Inflammatory macrophage (primary cell): ENCODE data around the gene PRDM16.

Experiments
- DNase-seq, 2 donors: peaks; one replicate each; pipeline ENCODE4 v3.0.0-alpha.2; 2020 to 2022

PRDM16 gene

DNA sequence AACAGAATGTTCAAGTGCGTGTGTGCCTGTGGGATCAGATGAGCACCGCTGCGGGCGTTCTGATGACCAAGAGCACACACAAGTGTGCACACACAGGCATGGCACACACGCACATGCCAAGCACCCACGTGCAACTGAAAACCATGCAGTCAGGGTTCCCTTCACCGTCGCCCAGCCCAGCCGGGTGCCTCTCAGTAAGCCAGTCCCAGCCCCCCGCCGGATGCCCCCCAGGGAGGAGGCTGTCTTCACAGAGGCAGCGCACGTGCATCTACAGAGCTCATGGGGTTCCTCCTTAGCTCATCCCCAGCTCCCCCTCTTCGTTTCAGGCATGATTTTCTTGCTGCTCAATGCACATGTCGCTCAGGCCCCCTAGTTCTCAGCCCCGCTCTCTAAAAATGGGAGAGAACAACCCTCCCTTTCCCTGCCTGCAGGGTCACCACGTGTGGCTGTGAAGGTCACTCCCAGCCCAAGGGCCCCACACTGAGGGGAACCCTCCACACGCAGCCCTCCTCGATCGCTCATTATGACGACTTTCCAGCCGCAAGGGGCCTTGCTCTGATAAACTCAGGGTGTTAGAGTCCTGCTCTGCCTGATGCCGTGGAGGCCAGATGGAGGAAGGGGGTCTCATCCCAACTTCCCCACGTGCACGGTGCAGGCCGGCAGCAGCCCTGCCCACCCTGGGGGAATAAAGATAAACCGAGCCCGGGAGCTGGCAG lies 355.1 kb downstream of the PRDM16 start:
- DNase-seq, result no peak

- no peak for DNase-seq
Observed at GRCh38 chr1:3425486-3426215, 356.6 kb downstream of the PRDM16 start.

DNA sequence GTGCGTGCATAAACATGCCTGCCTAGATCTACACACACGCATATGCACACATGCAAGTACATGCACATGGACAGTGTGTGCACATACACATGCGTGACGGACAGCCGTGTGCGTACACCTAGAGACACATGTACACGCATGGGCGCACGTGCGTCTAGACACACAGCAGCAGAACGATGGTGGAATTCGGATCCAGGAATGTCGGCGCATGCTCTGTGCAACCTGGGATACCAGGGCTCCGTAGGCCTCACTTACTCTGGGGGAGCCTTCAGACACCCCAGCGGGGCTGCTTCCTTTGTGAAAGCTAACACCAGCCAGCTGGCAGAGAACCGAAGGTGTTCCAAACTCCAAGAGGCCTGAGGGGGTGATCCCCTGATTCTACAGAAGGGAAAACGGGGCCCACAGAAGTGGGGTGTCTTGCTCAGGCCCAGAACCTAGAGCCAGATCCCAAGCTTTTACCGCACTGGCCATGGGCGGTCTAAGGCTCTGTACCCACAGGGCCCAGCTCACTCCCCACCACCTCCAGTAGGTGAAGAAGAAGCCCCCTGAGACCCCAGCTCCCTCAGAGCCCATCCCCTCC lies 358.0 kb downstream of the PRDM16 start:
- no peak for DNase-seq

DNA sequence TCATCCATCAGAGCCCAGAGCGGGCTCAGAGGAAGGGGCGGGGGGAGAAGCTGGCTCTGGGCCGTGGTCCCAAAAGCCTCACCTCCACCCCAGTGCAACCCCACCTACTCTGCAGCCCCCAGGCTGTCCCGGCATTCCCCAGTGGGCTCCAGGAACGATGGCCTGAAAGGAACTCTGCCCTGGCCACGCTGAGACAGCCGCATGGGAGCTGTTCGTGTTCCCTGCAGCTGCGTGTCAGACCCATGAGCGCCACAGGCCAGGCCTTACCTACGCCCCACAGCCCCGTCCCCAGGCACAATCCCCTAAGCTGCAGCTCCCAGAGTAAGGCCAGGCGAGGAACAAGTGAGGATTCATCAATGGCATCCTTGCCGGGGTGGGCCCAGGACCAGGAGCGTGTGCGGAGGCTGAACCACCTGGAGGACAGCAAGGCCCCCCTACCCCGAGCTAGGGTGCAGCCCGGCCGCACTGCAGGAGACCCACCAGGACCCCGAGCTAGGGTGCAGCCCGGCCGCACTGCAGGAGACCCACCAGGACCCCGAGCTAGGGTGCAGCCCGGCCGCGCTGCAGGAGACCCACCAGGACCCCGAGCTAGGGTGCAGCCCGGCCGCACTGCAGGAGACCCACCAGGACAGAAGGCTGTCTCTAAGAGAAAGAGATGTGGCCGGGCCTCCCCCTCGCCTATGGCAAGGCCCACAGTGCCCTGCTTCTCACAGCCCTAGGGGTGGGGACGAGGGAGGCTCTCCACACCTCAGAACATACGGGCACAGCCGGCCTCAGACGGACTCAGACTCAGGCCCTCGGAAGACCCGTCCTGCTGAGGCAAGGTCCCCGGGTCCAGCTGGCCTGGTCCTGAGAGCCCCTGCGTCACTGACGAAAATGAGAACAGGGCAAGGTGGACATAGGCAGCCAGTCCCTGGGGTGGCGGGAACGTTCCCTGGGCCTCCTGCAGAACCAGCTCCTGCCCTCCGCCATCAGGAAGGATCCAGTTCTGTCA lies 359.0 kb downstream of the PRDM16 start:
- no peak for DNase-seq

GRCh38 chr1:3428899-3429298 lies 359.9 kb downstream of the PRDM16 start:
- no peak for DNase-seq

DNA sequence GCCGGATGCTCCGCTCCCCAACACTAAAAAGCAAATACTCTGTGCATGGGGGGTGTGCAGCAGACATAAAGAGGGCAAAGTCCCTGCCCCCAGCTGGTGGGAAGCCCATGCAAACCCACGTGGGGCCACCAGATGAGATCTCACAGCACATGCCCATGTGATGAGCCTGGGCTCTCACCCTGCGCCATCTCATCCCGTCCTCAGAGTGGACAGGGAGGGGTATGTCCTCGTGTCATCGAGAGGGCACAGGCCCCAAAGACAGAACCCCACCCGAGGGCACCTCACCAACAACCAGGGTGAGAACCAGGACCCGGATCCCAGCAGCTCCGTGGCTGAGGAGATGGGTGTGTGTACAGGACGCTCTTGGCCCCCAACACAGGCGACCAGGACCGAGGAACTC lies 360.3 kb downstream of the PRDM16 start:
- DNase-seq, result no peak

GRCh38 chr1:3429766-3430165 lies 360.8 kb downstream of the PRDM16 start:
- DNase-seq, result no peak

DNA sequence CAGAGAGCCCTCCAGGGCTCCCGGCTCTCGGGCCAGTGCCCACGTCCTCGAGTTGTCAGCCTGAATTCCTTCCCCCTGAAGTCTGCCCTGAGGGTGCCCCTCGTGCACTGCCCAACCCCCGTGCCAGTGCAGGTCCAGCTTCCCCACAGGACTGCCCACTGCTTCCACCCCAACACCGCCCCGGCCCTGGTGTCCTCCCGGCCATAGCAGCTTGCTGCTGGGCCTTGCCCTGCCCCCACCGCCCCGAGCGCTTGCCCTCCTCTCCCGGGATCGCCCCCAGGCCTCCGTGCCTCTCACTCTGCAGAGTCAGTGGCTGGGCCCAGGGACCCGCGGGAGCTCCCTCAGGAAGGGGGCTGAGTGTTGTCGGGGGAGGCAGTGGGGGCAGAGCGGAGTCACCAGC lies 361.4 kb downstream of the PRDM16 start:
- no peak for DNase-seq

GRCh38 chr1:3430820-3431219 lies 361.8 kb downstream of the PRDM16 start:
- DNase-seq, result no peak

DNA sequence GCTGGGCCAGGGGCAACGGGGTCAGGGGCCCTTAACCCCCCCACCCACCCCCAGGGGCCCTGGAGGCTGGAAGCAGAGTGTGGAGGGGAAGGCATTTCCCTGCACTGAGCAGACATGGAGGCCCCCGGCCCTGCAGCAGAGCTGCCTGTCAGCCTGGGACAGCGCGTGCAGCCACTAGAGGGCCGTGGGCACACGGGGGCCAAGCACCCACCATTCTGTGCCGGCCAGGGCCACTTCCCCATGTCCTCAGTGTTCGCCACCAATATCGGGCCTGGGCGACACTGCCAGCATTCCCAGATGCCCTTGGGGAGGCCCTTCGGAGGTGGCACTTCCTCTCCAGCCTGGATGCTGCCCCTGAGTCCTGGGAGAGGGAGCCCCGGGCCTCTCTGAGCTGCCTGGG lies 362.3 kb downstream of the PRDM16 start:
- DNase-seq, result no peak

DNA sequence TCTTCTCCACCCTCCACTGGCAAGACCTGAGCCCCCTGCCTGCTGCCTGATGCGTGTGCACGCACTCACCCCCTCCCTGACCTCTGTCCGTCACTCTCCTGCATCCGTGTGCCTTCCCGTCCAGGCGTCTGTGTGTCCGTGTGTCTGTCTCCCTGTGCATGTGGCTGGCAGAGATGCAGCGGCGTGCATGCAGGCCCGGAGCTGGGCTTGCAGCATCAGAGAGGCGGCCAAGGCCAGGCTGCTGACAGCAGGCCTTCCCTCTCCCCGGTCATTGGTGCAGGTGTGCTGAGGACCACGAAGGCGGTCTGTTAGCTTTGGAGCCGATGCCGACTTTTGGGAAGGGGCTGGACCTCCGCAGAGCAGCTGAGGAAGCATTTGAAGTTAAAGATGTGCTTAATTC lies 362.7 kb downstream of the PRDM16 start:
- no peak for DNase-seq

DNA sequence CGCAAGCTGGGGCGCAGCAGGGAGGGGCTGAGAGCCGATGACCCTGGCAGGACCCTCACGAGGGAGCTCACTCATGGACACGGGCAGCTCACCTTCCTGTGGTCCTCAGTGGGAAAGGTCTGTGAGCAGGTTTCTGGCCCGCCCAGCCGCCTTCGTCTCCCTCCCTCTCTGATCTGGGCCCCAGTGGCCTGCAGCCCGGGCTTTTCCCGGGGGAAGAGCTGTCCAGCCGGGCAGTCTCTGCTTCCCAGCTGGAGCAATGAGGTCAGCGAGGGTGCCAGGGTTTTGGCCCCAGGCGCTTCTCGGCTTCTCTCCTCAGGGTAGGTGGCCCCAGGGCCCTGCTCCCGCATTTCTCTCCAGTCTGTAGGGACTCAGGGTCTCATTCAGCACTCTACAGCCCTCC lies 363.3 kb downstream of the PRDM16 start:
- no peak for DNase-seq

DNA sequence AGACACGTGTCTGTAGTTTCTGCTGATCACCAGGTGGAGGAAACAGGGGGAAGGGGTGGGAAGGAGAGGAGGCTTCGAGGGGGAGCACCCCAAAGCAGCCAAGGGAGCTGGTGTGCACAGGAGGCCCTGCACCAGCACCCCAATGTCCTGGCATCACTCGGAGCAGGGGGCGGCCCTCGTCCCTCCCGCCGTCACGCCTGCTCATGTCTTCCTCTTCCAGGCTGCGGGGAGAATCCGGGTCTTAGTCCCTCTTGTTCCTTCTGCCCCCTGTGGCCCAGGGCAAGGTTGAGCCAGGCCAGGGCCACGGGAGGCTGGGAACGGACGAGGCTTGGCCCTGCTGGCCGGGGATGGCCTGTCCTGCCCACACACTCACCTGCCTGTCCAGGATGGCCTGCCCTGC lies 364.1 kb downstream of the PRDM16 start:
- no peak for DNase-seq

DNA sequence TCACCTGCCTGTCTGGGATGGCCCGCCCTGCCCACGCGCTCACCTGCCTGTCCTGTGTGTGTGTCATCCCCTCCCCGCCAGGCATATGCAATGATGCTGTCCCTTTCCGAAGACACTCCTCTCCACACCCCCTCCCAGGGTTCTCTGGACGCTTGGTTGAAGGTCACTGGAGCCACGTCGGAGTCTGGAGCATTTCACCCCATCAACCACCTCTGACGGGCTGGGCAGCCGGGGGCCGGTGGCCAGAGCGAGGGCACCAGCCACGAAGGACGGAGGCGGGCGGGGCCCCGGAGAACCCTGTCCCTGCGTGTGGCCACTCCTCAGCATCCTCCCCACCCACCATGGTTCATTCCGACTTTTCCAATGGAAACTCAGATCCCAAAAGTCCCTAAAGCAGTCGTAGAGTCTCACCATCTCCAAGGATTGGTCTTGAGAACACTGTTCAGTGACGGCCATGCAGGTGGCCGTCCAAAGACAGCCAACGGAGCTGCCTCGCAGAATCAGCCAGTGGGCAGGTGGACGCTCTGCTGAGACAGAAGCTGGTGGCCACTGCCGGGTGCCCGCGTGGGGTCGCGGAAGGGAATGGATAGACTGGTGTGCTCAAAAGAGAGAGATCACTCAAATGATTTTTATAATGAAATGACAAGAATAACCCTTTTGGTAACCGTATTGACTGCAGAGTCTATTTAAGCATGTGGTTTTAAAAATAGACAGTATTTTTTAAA lies 364.8 kb downstream of the PRDM16 start:
- no peak for DNase-seq

DNA sequence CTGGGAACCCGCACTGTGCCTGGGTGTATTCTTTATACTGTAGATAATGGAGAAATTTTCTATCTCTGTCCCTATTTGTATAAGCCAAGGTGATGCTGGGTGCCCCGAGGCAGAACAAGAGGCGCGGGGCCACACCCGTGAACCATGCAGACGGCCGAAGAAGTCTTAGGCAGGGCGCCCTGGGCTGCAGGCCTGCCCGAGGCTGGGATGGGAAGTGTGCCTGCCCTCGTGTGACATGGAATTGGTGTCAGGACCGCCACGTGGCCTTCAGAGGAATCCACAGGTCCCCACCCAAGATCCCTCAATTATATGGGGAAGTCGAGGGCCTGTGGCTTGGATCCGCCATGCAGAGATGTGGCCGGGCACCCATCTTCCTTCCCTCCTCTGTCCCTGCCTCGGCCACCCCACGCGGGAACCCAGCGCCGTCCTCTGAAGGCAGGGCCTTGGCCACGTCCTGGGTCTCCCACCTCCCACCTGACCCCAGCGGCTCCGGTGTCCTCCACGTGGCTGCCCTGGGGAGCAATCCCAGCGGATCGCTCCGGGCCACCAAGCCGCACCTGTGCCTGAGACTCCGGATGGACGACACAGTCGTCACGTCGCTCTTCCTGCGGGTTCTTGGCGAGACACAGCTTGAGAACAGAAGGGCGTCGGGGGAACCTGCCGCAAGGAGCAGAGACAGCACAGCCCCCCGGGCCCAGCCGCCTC lies 365.6 kb downstream of the PRDM16 start:
- DNase-seq, result no peak

GRCh38 chr1:3435666-3436065 lies 366.7 kb downstream of the PRDM16 start:
- no peak for DNase-seq

- no peak for DNase-seq
Observed at GRCh38 chr1:3436451-3436850, 367.4 kb downstream of the PRDM16 start.

DNA sequence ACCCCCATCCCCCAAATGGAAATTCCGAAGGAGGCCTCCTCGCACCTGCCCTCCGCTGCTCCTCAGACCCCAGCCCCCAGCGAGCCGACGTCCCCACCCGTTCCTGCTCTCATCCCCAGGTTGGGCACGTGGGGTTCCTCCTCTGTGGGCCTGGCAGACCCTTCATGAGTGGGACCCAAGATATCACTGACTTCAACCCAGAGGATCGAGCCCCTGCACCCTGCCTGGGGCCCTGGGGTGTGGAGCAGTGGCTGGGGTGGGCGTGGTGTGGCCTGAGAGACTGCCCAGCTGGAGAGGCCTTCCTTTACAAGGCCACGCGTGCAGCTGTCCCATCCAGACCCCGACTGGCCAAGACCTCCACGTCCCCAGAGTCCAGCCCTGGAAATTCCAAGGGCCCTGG lies 367.9 kb downstream of the PRDM16 start:
- DNase-seq, result no peak

- DNase-seq, result no peak
Observed at GRCh38 chr1:3438661-3439180, 369.7 kb downstream of the PRDM16 start.

- DNase-seq, result no peak
Observed at GRCh38 chr1:3439346-3440299, 370.6 kb downstream of the PRDM16 start.
